Heart left ventricle (tissue), 16 donors: ENCODE results near the gene UMPS. TPM values are rescaled to one million over a fixed set of nuclear protein-coding genes. Genes with fewer than 3 reads are reported as not detected.
A peak's percentile ranks its signal among the peaks of the same experiment; 100 is the strongest.

Experiments used
- ATAC-seq, 4 donors: fragments of 200-7000 bp; cut with Tn5 transposase; one replicate each; pipeline ENCODE4 v1.9.1; 2020 to 2022; ENCODE audit warnings: moderate library complexity in 4 of 4, mild to moderate bottlenecking in 3 of 4, moderate number of reproducible peaks in 1 of 4
- DNase-seq, 5 donors: peaks; one replicate each; pipeline ENCODE4 v3.0.0-alpha.2; 2020
- H3K27ac ChIP-seq, 12 donors: fragments of 200-600 bp; sonication (generic) in 4 of 12; one replicate each; pipeline versions ENCODE4 v1.5.0 to v1.8.0; 2016 to 2022; ENCODE audit warnings: mild to moderate bottlenecking in 2 of 12
- H3K27me3 ChIP-seq, 9 donors: fragments of 200-600 bp; sonication (generic) in 2 of 9; one replicate each; pipeline versions ENCODE4 v1.5.1 to v1.8.0; 2016 to 2022; ENCODE audit warnings: mild to moderate bottlenecking in 3 of 9
- H3K36me3 ChIP-seq, 9 donors: fragments of 200-600 bp; sonication (generic) in 2 of 9; one replicate each; pipeline versions ENCODE4 v1.5.0 to v1.8.0; 2018 to 2022; ENCODE audit warnings: mild to moderate bottlenecking in 2 of 9
- H3K4me1 ChIP-seq, 12 donors: fragments of 200-600 bp; sonication (generic) in 4 of 12; one replicate each; pipeline versions ENCODE4 v1.5.0 to v1.8.0; 2016 to 2022; ENCODE audit warnings: mild to moderate bottlenecking in 3 of 12
- H3K4me3 ChIP-seq, 12 donors: fragments of 200-600 bp; sonication (generic) in 4 of 12; one replicate each; pipeline versions ENCODE4 v1.5.0 to v1.8.0; 2017 to 2022; ENCODE audit warnings: mild to moderate bottlenecking in 9 of 12, moderate library complexity in 4 of 12
- H3K9me3 ChIP-seq, 12 donors: fragments of 200-600 bp; sonication (generic) in 4 of 12; one replicate each; pipeline versions ENCODE4 v1.5.0 to v1.8.0; 2016 to 2022; ENCODE audit warnings: mild to moderate bottlenecking in 1 of 12
- POLR2A ChIP-seq, 2 donors: fragments of 450-650 bp; IDR thresholded peaks; one replicate each; pipeline ENCODE4 v1.6.1; 2017; ENCODE audit warnings: antibody characterized with exemption in 2 of 2, mild to moderate bottlenecking in 2 of 2, moderate library complexity in 2 of 2
- WGBS, 4 donors: extraction: QIAGEN DNeasy Blood & Tissue Kit in 2 of 4; methylation state at CpG; one replicate each; pipeline versions ENCODE4 v1.1.5 to v1.1.7; 2013 to 2018; 5-methylcytosine and 5-hydroxymethylcytosine counted together
- intact Hi-C, 10 donors: fragments of 100-400 bp; cut with DNase I; formaldehyde crosslinking; loops; one replicate each; pipeline versions ENCODE4 v1.11.1 to v1.14.2; 2022
- polyA plus RNA-seq, 2 donors: library from polyadenylated mRNA; stranded (reverse); fragments of 200-250 nt; gene quantifications; one replicate each; pipeline ENCODE4 v1.2.3, GENCODE V29; 2013
- total RNA-seq, 9 donors: library from RNA; depleted of rRNA in 2 of 9; stranded (reverse); fragments of >200 nt in 2 of 9; fragmentation: NEBNext Ultra II Directional in 3 of 9; extraction: Animal tissue kit (Norgen Biotek cat#: 25700) in 3 of 9; gene quantifications; one replicate each; pipeline versions ENCODE4 v1.1.0 to v1.2.4, GENCODE V29; 2016 to 2023
- TF ChIP-seq, protein P1 (sequence below), 12 donors: fragments of 200-600 bp; sonication (generic) in 4 of 12; IDR thresholded peaks; one replicate each; pipeline versions ENCODE4 v1.5.0 to v1.8.0; 2018 to 2022; ENCODE audit warnings: antibody characterized with exemption in 12 of 12, mild to moderate bottlenecking in 5 of 12
- donor health status: ischemic (EF 13 %, LVEDD 7.1; RV severe dilation, severe dysfunction).
- donor health status: healthy with polysubstance abuse.
- donor health status: DM: no; HTN: yes; CAD: no.
- donor health status: DM: no; HTN: no; CAD: no.
- donor health status: ischemic (EF 25% LVEDD 6.9; RV normal size, moderate dysfunction).
- donor health status: ischemic (EF 25% LVEDD 5.7; RV mildly dilated, moderate dysfunction).
- donor health status: healthy.
- donor health status: DM: yes; HTN: yes; CAD: no.
- donor health status: ischemic (EF 35%, LVEDD 5.7; RV mildly dilated, moderate dysfunction).
- donor health status: nonischemic (EF 11% LVEDD 7.7; RV severe dilation, severe dysfunction).
- donor health status: DM: yes; HTN: yes; CAD: no.
- donor health status: PGD.
- donor health status: ischemic (EF 29% LVEDD 5.4; RV normal size, mild dysfunction).
- donor health status: nonischemic (EF 23%, LVEDD 6.1; RV moderate dilation, normal function).

The UMPS gene
- total and polyA plus RNA-seq, 11 donors, result 2.3 to 15.9 (median 7.1) TPM

- peak in 2 of 4 donors; percentile 1 to 27 for ATAC-seq
- Histone ChIP-seq H3K4me3 (no peak overlapping the region), H3K27me3 (no peaks in the 10 kb centered on the region), H3K27ac (peak overlapping the region in 10 of 12 donors; percentile 48 to 84 (median 75)), H3K9me3 (no peaks in the 10 kb centered on the region), H3K36me3 (peaks cover 0 to 8% (median 0%) of the 10 kb centered on the region in 9 donors), H3K4me1 (peaks cover 9 to 87% (median 68%) of the 10 kb centered on the region in 12 donors)
- no peak for TF ChIP-seq POLR2A (IDR thresholded peaks at IDR 0.05)
- TF ChIP-seq, protein P1, sequence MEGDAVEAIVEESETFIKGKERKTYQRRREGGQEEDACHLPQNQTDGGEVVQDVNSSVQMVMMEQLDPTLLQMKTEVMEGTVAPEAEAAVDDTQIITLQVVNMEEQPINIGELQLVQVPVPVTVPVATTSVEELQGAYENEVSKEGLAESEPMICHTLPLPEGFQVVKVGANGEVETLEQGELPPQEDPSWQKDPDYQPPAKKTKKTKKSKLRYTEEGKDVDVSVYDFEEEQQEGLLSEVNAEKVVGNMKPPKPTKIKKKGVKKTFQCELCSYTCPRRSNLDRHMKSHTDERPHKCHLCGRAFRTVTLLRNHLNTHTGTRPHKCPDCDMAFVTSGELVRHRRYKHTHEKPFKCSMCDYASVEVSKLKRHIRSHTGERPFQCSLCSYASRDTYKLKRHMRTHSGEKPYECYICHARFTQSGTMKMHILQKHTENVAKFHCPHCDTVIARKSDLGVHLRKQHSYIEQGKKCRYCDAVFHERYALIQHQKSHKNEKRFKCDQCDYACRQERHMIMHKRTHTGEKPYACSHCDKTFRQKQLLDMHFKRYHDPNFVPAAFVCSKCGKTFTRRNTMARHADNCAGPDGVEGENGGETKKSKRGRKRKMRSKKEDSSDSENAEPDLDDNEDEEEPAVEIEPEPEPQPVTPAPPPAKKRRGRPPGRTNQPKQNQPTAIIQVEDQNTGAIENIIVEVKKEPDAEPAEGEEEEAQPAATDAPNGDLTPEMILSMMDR (IDR thresholded peaks at IDR 0.05), result no peak
- intact Hi-C loops, result loop anchor here in 6 of 10 donors (1.0 to 10.0 kb wide), 5 partner anchors 46 to 115 kb away; partner anchors contain the start of gene ITGB5 (in 3 of the 6)
- no peak for DNase-seq
- WGBS, 4 donors, result 52 to 80% (median 58%) methylated on average over 3 of the region's 3 CpGs
These were observed 55.7 kb downstream of the UMPS start for GRCh38 chr3:124785973-124786372.

DNA sequence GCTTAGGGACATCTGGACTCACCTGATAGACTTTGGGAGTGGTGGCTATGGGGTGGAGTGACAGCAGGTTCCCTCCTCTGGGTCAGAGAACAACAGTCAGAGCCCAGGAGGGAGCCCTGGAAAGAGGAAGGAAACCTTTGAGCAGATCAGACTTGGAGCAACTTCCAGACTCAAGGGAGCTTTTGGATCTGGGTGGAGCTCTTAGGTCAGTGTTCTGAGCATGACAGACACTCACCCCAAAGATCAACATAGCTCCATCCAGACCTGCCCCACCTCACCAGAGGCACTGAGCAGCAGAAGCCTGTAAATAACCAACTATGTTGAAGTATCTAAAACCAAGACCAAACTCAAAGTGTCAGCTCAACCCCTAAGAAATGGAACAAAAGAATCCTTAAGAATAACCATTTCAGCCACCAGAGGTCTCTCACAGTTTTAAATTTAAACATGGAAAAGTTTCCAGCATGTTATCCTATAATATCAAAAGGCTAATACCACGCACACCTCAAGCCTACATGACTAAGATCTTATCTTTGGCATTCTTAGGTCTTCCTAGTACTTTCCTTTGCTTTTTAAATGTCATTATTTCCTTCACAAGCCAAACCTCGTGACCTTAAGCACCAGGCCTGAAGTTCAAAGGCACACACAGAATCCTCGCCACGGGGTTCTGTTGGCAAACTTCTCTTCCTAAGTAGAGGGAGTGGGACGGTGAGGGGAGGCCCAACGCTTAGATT is 56.4 kb downstream of the UMPS start:
- no peaks in the 10 kb centered on the region for H3K9me3 ChIP-seq
- peaks cover 9 to 87% (median 67%) of the 10 kb centered on the region in 12 donors for H3K4me1 ChIP-seq
- intact Hi-C loops, result loop anchor here in 6 of 10 donors (1.0 to 10.0 kb wide), 5 partner anchors 46 to 115 kb away; partner anchors contain the start of gene ITGB5 (in 3 of the 6)
- TF ChIP-seq, protein P1 (IDR thresholded peaks at IDR 0.05), result peak in 11 of 12 donors; percentile 17 to 62 (median 46)
- TF ChIP-seq POLR2A (IDR thresholded peaks at IDR 0.05), result no peak
- DNase-seq, result no peak
- H3K4me3 ChIP-seq, result no peak overlapping the region
- WGBS, 4 donors, result 41 to 50% (median 43%) methylated on average over 6 of the region's 6 CpGs
- no peaks in the 10 kb centered on the region for H3K27me3 ChIP-seq
- peak in 3 of 4 donors; percentile 22 to 67 (median 57) for ATAC-seq
- H3K27ac ChIP-seq, result peak overlapping the region; percentile 48 to 84 (median 74)
- H3K36me3 ChIP-seq, result peaks cover 0 to 8% (median 0%) of the 10 kb centered on the region in 9 donors

GRCh38 chr3:124787476-124788195 is 57.4 kb downstream of the UMPS start:
- DNase-seq (no peak), ATAC-seq (peak in 3 of 4 donors; percentile 5 to 20 (median 7))
- 72 to 82% (median 78%) methylated on average over 2 to 3 of the region's 3 CpGs for WGBS, 4 donors
- no peaks in the 10 kb centered on the region for H3K27me3 ChIP-seq
- H3K36me3 ChIP-seq, result peaks cover 0 to 8% (median 0%) of the 10 kb centered on the region in 9 donors
- TF ChIP-seq POLR2A (IDR thresholded peaks at IDR 0.05), result no peak
- TF ChIP-seq, protein P1 (IDR thresholded peaks at IDR 0.05), result no peak
- H3K4me1 ChIP-seq, result peaks cover 9 to 87% (median 64%) of the 10 kb centered on the region in 12 donors
- peak overlapping the region; percentile 48 to 84 (median 74) for H3K27ac ChIP-seq
- H3K4me3 ChIP-seq, result no peak overlapping the region
- intact Hi-C loops, result loop anchor here in 5 of 10 donors (2.0 to 10.0 kb wide), 4 partner anchors 45 to 113 kb away; partner anchors contain the start of gene ITGB5 (in 3 of the 5)
- no peaks in the 10 kb centered on the region for H3K9me3 ChIP-seq
